Head of caudate nucleus (tissue), 42 donors: Measurements from ENCODE around the gene TANGO2.

Source experiments
- DNase-seq, 42 donors: peaks; one replicate each; pipeline versions ENCODE4 v3.0.0 to v3.0.0-alpha.2; 2020 to 2021; ENCODE audit warnings: mixed read lengths in 7 of 42
- intact Hi-C: fragments of 100-400 bp; cut with DNase I; formaldehyde crosslinking; loops from one replicate; pipeline ENCODE4 v1.15.0; 2022

Gene TANGO2

GRCh38 chr22:20053407-20054033 is 32.6 kb downstream of the TANGO2 start:
- no peak for DNase-seq
- intact Hi-C loops = no loop called here

DNA sequence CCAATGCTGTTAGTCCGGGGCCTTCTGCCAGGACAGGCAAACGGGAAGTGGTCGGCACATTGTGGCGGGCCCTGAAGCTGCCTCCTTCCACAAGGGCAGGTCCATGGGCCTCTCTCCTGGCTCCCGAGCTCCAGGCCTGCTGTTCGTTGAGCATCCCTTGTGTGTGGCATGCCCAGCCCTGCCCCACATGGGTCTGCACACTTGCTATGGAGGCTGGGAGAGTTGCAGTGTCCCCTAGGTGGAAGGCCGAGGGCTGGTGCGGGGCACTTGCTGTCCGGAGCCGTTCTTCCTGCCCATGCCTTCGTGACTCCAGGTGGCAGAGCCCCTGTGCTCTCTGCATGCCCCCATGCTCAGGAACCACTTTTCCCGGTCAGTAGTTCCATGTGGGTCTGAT is 33.1 kb downstream of the TANGO2 start:
- DNase-seq = peak in 1 of 42 donors; percentile 43
- intact Hi-C loops = no loop called here

DNA sequence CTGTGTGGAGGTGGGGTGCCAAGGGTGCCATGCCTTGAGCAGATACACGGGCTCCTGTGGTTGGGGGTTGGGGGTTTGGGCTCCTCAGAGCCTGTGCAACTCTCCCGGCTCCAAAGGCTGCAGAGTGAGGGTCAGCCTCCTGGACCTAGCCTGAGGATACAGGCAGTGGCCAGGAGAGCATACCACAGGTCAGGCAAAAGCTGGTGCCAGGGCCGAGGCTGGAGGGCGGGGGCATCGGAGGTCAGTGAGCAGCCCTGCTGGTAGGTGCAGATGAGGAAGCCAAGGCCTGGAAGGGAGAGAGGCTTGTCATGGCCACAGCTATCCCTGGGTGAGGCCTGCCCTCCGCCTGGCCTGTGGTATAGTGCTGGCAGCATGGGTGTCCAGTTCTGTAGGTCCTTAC is 33.6 kb downstream of the TANGO2 start:
- no peak for DNase-seq
- intact Hi-C loops = no loop called here

DNA sequence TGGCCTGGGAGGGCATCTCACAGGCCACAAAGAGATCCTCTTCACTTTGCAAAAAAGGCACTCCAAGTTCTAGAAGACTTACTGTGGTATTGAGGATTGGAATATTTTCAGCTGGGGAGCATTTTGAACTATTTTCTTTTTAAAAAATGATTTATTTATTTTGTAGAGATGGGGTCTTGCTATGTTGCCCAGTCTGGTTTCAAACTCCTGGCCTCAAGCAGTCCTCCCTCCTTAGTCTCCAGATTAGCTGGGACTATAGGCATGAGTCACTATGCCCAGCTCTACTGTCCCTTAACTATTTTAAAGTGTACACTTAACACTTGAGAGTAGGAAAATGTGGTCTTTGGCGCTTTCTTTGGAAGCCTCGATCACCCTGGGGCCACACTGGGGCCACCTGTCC is 34.2 kb downstream of the TANGO2 start:
- intact Hi-C loops = no loop called here
- DNase-seq = no peak

- no peak for DNase-seq
- intact Hi-C loops = no loop called here
Observed at GRCh38 chr22:20055654-20056053, 34.7 kb downstream of the TANGO2 start.

- intact Hi-C loops = no loop called here
- DNase-seq = no peak
Observed at GRCh38 chr22:20056161-20056560, 35.3 kb downstream of the TANGO2 start.

- no peak for DNase-seq
- intact Hi-C loops = no loop called here
Observed at GRCh38 chr22:20056696-20057386, 35.9 kb downstream of the TANGO2 start.

- no peak for DNase-seq
- intact Hi-C loops = no loop called here
Observed at GRCh38 chr22:20057596-20058268, 36.8 kb downstream of the TANGO2 start.

GRCh38 chr22:20058989-20059770 is 38.3 kb downstream of the TANGO2 start:
- DNase-seq = no peak
- intact Hi-C loops = no loop called here

- intact Hi-C loops = no loop called here
- no peak for DNase-seq
Observed at GRCh38 chr22:20060700-20061480, 40.0 kb downstream of the TANGO2 start.

GRCh38 chr22:20061481-20061861 is 40.6 kb downstream of the TANGO2 start:
- DNase-seq = no peak
- intact Hi-C loops = no loop called here

DNA sequence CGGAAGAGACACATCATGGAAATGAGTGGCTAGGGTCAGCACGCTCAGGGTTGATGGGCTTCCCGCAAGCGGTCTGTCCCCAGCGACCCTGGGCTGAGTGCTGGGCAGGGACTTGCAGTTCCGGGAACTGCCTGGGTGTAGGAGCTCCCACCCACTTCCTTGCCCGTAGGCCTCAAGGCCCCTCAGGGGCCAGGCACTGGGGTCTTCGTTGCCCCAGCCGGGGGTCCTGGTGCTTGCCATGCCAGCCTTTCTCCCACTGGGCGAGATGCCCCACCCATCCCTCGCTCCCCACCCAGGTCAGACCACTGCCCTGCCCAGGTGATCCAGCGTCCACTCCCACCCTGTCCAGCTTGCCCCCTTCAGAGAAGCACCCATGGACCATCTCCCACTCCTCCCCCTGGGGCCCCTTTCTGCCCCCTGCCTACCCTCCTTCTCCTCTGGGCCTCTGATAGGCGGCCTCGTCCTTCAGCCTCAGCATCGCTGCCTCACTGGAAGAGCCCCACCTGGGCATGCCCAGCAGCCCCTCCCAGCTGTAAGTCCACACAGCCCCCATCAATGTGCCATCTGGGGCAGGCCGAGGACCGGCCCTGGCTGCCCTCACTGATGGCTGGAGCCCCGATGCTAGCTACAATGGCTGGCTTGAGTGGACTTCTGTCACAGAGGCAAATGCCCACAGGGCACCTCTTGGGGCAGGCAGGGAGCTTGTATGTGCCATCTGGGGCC is 41.3 kb downstream of the TANGO2 start:
- no peak for DNase-seq
- intact Hi-C loops = no loop called here

- DNase-seq = peak in 1 of 42 donors; percentile 15
- intact Hi-C loops = no loop called here
Observed at GRCh38 chr22:20062766-20063083, 41.8 kb downstream of the TANGO2 start.

DNA sequence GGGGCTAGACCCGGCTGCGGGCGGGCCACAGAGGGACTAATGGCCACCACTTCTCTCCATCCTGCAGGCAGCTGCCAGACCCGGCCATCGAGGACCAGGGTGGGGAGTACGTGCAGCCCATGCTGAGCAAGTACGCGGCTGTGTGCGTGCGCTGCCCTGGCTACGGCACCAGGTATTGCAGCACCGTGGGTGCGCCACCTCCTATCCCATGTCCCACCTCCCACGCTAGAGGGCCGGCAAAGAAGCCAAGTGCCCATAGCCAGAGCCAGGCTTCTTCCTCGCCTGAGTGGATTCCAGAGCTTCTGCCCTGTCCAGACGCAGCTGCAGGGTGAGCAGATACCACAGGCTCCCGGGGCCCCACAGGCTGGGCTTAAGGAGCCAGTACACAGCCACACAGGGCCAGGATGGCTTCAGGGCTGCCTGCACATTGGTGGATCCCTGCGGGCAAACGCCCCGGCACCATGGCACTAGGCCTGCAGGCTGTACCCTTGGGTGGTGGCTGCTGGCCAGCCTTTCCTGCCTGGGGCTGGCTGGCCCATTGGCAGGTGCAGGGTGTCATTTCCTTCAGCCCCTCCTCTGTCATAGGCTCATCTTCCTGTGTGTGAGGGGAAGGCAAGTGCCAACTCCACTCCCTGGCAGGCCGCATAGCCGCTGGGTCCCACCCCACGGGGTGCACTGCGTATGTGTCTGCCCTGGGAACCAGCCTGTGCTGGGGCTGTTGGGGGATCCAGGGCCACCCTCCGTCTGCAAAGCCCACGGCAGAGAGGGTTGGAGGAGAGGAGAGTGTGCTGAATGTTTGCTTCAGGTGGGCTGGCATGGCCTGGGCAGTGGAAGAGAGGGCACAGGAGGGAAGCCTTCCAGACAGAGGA is 42.6 kb downstream of the TANGO2 start:
- intact Hi-C loops = no loop called here
- no peak for DNase-seq

- intact Hi-C loops = no loop called here
- DNase-seq = no peak
Observed at GRCh38 chr22:20064140-20064480, 43.2 kb downstream of the TANGO2 start.

DNA sequence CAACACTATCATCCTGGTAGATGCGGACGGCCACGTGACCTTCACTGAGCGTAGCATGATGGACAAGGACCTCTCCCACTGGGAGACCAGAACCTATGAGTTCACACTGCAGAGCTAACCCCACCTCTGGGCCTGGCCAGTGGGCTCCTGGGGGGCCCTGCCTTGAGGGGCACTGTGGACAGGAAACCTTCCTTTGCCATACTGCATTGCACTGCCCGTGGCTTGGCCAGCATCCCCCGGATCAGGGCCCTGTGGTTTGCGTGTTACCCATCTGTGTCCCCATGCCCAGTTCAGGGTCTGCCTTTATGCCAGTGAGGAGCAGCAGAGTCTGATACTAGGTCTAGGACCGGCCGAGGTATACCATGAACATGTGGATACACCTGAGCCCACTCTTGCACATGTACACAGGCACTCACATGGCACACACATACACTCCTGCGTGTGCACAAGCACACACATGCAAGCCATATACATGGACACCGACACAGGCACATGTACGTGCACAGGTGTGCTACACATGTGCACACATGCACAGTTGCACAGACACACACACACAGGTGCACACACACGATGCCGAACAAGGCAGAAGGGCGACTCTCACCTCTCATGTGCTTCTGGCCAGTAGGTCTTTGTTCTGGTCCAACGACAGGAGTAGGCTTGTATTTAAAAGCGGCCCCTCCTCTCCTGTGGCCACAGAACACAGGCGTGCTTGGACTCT is 43.8 kb downstream of the TANGO2 start:
- no peak for DNase-seq
- intact Hi-C loops = no loop called here
